Measurements from ENCODE around the gene KIFC3.

- TF ChIP-seq ZNF510 (tag by site-specific recombination; IDR thresholded peaks at IDR 0.05; ENCODE audit: insufficient replicate concordance) (no peak), CTCF (tag by site-specific recombination; IDR thresholded peaks at IDR 0.05) (no peak), ZBTB21 (tag by site-specific recombination; IDR thresholded peaks at IDR 0.05) (no peak), ZBTB11 (tag by site-specific recombination; conservative IDR thresholded peaks at IDR 0.05; ENCODE audit: low read depth) (no peak), MYNN (tag by site-specific recombination; IDR thresholded peaks at IDR 0.05; ENCODE audit: borderline replicate concordance) (no peak)
Measured at GRCh38 chr16:57784334-57784733, 18.0 kb downstream of the KIFC3 start.
